Spleen (tissue), 7 donors: Measurements from ENCODE around the gene CEP68.

Experiments
- POLR2A ChIP-seq, 3 donors: fragments of 450-650 bp; IDR thresholded peaks; one replicate each; pipeline ENCODE4 v1.5.1; 2017; ENCODE audit warnings: antibody characterized with exemption in 3 of 3, mild to moderate bottlenecking in 1 of 3
- TF ChIP-seq, protein P1 (sequence below), 11 experiments: fragments of 200-600 bp in 7 of 11; fragments of 450-650 bp in 4 of 11; sonication (generic) in 4 of 11; IDR thresholded peaks in 8 of 11; conservative IDR thresholded peaks in 3 of 11; 1 replicate in 7 of 11; 2 replicates in 4 of 11; pipeline versions ENCODE4 v1.4.0 to v1.8.0; 2016 to 2021; ENCODE audit warnings: antibody characterized with exemption in 11 of 11, inconsistent platforms in 4 of 11, mild to moderate bottlenecking in 1 of 11
- donor health status: DM: no; HTN: no; CAD: no; lungs with moderate emphysema.
- donor health status: DM: no; HTN: no; CAD: no.
- donor health status: DM: no; HTN: no; CAD: no.

GRCh38 chr2:65061146-65061909, 5.1 kb downstream of the CEP68 start:
- TF ChIP-seq, protein P1, sequence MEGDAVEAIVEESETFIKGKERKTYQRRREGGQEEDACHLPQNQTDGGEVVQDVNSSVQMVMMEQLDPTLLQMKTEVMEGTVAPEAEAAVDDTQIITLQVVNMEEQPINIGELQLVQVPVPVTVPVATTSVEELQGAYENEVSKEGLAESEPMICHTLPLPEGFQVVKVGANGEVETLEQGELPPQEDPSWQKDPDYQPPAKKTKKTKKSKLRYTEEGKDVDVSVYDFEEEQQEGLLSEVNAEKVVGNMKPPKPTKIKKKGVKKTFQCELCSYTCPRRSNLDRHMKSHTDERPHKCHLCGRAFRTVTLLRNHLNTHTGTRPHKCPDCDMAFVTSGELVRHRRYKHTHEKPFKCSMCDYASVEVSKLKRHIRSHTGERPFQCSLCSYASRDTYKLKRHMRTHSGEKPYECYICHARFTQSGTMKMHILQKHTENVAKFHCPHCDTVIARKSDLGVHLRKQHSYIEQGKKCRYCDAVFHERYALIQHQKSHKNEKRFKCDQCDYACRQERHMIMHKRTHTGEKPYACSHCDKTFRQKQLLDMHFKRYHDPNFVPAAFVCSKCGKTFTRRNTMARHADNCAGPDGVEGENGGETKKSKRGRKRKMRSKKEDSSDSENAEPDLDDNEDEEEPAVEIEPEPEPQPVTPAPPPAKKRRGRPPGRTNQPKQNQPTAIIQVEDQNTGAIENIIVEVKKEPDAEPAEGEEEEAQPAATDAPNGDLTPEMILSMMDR (IDR thresholded peaks at IDR 0.05 in 8 of 11, conservative IDR thresholded peaks at IDR 0.05 in 3 of 11) = no peak
- TF ChIP-seq POLR2A (IDR thresholded peaks at IDR 0.05) = no peak
